GM12878 (cell line): ENCODE results near the gene SLC2A8. TPM values are rescaled to one million over a fixed set of nuclear protein-coding genes. Genes with fewer than 3 reads are reported as not detected.

Experiments
- CHD2 ChIP-seq: IDR thresholded peaks from 2 replicates; pipeline ENCODE4 v1.6.1; 2011; ENCODE audit warnings: low read depth, low read length, improper control_type of control experiment, borderline replicate concordance
- E4F1 ChIP-seq: fragments of 450-650 bp; IDR thresholded peaks from 2 replicates; pipeline ENCODE4 v1.6.1; 2018; ENCODE audit warnings: borderline replicate concordance, mild to moderate bottlenecking; ENCODE audit not compliant: partially characterized antibody
- JUND ChIP-seq: IDR thresholded peaks from 2 replicates; pipeline ENCODE4 v1.6.1; 2012; ENCODE audit warnings: low read depth, mild to moderate bottlenecking, low read length, improper control_type of control experiment, moderate library complexity
- USF2 ChIP-seq: IDR thresholded peaks from 2 replicates; pipeline ENCODE4 v1.6.1; 2011; ENCODE audit warnings: low read depth, low read length, improper control_type of control experiment, borderline replicate concordance
- ZBTB11 ChIP-seq: fragments of 450-650 bp; formaldehyde crosslinking; IDR thresholded peaks from 2 replicates; pipeline ENCODE4 v1.5.0; 2022; ENCODE audit warnings: mild to moderate bottlenecking, missing genetic modification characterization
- polyA plus RNA-seq, 11 experiments: library from polyadenylated mRNA; depleted of rRNA in 4 of 11; unstranded in 6 of 11; stranded (reverse) in 5 of 11; fragments of >200 nt; fragmentation: Nextera tagmentation in 4 of 11; fragmentation: Illumina TruSeq in 1 of 11; extraction: Ambion mirVana in 4 of 11; extraction: Trizol in 1 of 11; gene quantifications; 1 replicate in 1 of 11; 2 replicates in 10 of 11; pipeline versions ENCODE4 v1.2.1 to v1.2.3, GENCODE V29; 2011 to 2016; ENCODE audit warnings: inconsistent platforms in 2 of 11, missing spikeins in 2 of 11, low read depth in 1 of 11
- total RNA-seq, 4 experiments: library from RNA; depleted of rRNA in 3 of 4; stranded (reverse); fragments of >200 nt in 3 of 4; fragmentation: Illumina TruSeq in 1 of 4; extraction: Trizol in 1 of 4; gene quantifications; 2 replicates each; pipeline versions ENCODE4 v1.2.1 to v1.2.3, GENCODE V29; 2013 to 2021

The SLC2A8 gene
- total and polyA plus RNA-seq, 10 of the 15 experiments (the other 5 are each of a cell fraction or from before 2014, with no cell fraction given): 0.31 to 22.7 (median 10.0) TPM

GRCh38 chr9:127366594-127366993 lies 30.4 kb upstream of the SLC2A8 start (continued):
- TF ChIP-seq E4F1: no peak
- no peak for TF ChIP-seq CHD2
- TF ChIP-seq USF2: no peak
- TF ChIP-seq ZBTB11 (CRISPR knock-in tag): no peak
- no peak for TF ChIP-seq JUND
- TF ChIP-seq, all 136 proteins: peak for 0
